Fibroblast of skin of right quadriceps (primary cell): Measurements from ENCODE around the gene PRAC2.

Experiments
- DNase-seq: peaks from one replicate; pipeline ENCODE4 v3.0.0-alpha.2; 2013

Gene PRAC2

GRCh38 chr17:48756830-48757251 lies 33.9 kb downstream of the PRAC2 start:
- DNase-seq: no peak

DNA sequence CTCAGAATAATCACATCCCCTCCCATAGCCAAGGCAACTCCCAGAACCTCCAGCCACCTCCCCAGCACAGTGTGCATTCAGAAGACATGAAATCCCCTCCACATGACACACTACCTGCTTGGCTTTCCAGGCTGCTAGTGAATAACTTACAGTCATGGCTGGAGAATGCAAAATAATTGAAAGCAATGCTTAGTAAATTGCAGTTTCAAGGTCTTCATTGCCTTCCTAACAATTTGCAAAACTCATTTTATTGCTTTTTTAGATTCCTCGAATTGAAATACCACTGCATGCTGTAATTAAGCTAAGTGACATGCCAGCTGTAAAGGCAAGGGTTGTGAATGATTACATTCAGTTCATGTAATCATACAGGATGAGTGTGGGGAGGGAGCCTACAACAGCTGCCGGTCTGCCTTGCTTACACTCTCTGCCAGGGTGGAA lies 34.6 kb downstream of the PRAC2 start:
- DNase-seq: peak; percentile 25

GRCh38 chr17:48759288-48759687 lies 36.3 kb downstream of the PRAC2 start:
- no peak for DNase-seq

DNA sequence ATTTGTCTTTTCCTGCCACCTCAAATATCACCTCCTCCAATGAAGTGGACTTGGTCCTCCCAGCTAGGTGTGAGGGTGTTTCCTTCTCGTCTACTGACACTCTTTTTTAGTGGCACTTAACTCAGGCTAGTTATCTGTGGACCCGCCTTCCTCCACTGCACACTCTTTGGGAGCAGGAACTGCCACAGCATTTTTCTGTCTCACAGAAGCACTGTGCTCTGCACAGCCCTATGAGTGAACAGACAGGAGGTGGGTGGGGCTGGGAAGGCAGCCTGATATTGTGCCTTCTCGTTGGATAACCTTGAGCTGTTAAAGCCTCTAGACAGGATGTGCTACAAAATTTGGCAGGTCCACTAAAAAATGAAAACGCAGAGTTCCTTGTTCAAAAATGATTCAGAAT lies 37.4 kb downstream of the PRAC2 start:
- DNase-seq: no peak

- no peak for DNase-seq
Measured at GRCh38 chr17:48761114-48761513, 38.1 kb downstream of the PRAC2 start.

GRCh38 chr17:48767263-48767774 lies 44.3 kb downstream of the PRAC2 start:
- no peak for DNase-seq

GRCh38 chr17:48769009-48769675 lies 46.2 kb downstream of the PRAC2 start:
- no peak for DNase-seq

GRCh38 chr17:48770954-48771353 lies 48.0 kb downstream of the PRAC2 start:
- DNase-seq: no peak

DNA sequence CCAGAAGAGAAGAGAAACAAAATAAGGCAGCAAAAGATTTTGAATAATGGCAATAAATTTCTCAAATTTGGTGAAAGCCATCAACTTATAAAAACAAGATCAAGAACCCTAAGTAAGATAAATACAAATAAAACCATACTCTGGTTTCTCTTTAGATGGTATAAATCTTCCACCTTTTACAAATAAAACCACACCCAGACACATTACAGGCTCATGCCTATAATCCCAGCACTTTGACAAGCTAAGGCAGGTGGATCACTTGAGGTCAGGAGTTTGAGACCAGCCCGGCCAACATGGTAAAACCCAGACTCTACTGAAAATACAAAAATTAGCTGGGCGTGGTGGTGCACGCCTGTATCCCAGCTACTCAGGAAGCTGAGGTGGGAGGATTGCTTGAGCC lies 50.3 kb downstream of the PRAC2 start:
- DNase-seq: no peak
